ENCODE data around the gene JARID2. TPM values are rescaled to one million over a fixed set of nuclear protein-coding genes. Genes with fewer than 3 reads are reported as not detected.

Gene JARID2
- total RNA-seq, 1 donor from 2014 or later = 5.0 TPM

GRCh38 chr6:15520626-15521203, 274.8 kb downstream of the JARID2 start:
- H3K4me3 ChIP-seq = no peak overlapping the region
- intact Hi-C loops (cut with DNase I) = no loop called here
- H3K9me3 ChIP-seq = no peaks in the 10 kb centered on the region
- H3K4me1 ChIP-seq = no peaks in the 10 kb centered on the region
- TF ChIP-seq CTCF (IDR thresholded peaks at IDR 0.05) = no peak
- H3K36me3 ChIP-seq = peaks cover 41 to 83% of the 10 kb centered on the region in 2 donors
- DNase-seq (ENCODE audit: low spot score in 2 of 2) = no peak
- H3K27ac ChIP-seq = no peak overlapping the region
- no peaks in the 10 kb centered on the region for H3K27me3 ChIP-seq

GRCh38 chr6:15521582-15521981, 275.7 kb downstream of the JARID2 start:
- H3K4me3 ChIP-seq = no peak overlapping the region
- TF ChIP-seq CTCF (IDR thresholded peaks at IDR 0.05) = no peak
- no peaks in the 10 kb centered on the region for H3K4me1 ChIP-seq
- no peak overlapping the region for H3K27ac ChIP-seq
- no peaks in the 10 kb centered on the region for H3K9me3 ChIP-seq
- intact Hi-C loops (cut with DNase I) = no loop called here
- no peaks in the 10 kb centered on the region for H3K27me3 ChIP-seq
- DNase-seq (ENCODE audit: low spot score in 2 of 2) = no peak
- peaks cover 41 to 85% of the 10 kb centered on the region in 2 donors for H3K36me3 ChIP-seq

GRCh38 chr6:15522026-15522425, 276.2 kb downstream of the JARID2 start:
- H3K27me3 ChIP-seq = no peaks in the 10 kb centered on the region
- H3K36me3 ChIP-seq = peaks cover 40 to 81% of the 10 kb centered on the region in 2 donors
- no peak for TF ChIP-seq CTCF (IDR thresholded peaks at IDR 0.05)
- intact Hi-C loops (cut with DNase I) = no loop called here
- no peaks in the 10 kb centered on the region for H3K4me1 ChIP-seq
- no peaks in the 10 kb centered on the region for H3K9me3 ChIP-seq
- peak in 1 of 2 donors; percentile 35 for DNase-seq (ENCODE audit: low spot score in 2 of 2)
- no peak overlapping the region for H3K27ac ChIP-seq
- H3K4me3 ChIP-seq = no peak overlapping the region

DNA sequence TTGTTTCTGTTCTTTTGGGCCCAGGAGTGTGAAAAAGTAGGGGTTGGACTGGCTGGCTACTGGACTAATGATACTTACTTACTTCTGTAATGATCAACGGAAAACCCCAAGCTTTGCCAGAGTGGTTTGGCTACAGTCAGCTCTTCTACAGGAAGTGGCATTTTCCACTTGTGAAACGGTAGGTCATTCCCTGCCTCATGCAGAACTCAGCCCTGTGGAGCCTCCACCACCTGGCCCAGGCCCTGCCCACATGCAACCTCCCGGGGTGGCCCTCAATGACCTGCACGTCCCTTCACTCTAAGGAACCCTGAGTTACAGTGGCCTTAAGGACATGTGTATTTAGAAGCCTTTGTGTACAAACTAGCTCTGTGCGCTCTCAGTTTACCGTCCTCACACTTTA, 276.6 kb downstream of the JARID2 start:
- TF ChIP-seq CTCF (IDR thresholded peaks at IDR 0.05) = no peak
- Histone ChIP-seq H3K36me3 (peaks cover 36 to 77% of the 10 kb centered on the region in 2 donors), H3K4me1 (no peaks in the 10 kb centered on the region), H3K4me3 (no peak overlapping the region), H3K27ac (no peak overlapping the region), H3K9me3 (no peaks in the 10 kb centered on the region), H3K27me3 (no peaks in the 10 kb centered on the region)
- peak in 1 of 2 donors; percentile 55 for DNase-seq (ENCODE audit: low spot score in 2 of 2)
- intact Hi-C loops (cut with DNase I) = no loop called here

DNA sequence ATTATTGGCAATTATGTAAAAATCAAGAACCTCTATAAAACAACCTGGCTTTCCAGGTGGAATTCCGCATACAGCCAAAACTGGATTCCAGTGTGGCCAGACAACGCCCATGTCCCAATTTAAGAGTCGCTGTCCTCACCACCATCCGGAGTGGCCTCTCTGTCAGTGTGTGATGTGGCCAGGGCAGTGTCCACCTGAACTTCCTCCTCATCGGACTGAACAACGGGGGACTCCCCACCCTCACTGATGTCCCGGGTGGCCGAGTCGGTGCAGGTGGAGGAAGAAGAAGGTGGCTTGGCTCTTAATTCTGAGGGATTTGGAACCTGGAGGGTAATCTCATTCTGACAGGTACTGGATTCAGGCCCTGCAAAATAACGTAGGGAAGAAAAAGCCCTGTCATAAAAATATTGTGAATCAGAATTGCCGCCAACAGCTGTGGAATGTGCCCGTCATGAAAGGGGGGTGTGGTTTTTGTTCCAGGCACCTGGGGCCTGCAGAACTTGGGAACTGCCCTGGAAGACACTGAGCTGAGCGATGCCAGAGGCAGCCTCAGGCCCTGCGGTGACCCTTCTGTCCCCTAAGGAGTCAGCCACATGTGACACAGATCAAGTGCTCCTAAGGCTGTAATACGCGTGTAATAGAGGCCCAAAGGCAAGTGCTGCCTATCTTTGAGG, 277.1 kb downstream of the JARID2 start:
- Histone ChIP-seq H3K27me3 (no peaks in the 10 kb centered on the region), H3K4me1 (no peaks in the 10 kb centered on the region), H3K27ac (no peak overlapping the region), H3K36me3 (peaks cover 30 to 71% of the 10 kb centered on the region in 2 donors), H3K4me3 (no peak overlapping the region), H3K9me3 (no peaks in the 10 kb centered on the region)
- intact Hi-C loops (cut with DNase I) = no loop called here
- peak in 1 of 2 donors; percentile 45 for DNase-seq (ENCODE audit: low spot score in 2 of 2)
- no peak for TF ChIP-seq CTCF (IDR thresholded peaks at IDR 0.05)

Data from ascending aorta (tissue), 2 donors.